ENCODE data around the gene ABCC9.

The ABCC9 gene

DNA sequence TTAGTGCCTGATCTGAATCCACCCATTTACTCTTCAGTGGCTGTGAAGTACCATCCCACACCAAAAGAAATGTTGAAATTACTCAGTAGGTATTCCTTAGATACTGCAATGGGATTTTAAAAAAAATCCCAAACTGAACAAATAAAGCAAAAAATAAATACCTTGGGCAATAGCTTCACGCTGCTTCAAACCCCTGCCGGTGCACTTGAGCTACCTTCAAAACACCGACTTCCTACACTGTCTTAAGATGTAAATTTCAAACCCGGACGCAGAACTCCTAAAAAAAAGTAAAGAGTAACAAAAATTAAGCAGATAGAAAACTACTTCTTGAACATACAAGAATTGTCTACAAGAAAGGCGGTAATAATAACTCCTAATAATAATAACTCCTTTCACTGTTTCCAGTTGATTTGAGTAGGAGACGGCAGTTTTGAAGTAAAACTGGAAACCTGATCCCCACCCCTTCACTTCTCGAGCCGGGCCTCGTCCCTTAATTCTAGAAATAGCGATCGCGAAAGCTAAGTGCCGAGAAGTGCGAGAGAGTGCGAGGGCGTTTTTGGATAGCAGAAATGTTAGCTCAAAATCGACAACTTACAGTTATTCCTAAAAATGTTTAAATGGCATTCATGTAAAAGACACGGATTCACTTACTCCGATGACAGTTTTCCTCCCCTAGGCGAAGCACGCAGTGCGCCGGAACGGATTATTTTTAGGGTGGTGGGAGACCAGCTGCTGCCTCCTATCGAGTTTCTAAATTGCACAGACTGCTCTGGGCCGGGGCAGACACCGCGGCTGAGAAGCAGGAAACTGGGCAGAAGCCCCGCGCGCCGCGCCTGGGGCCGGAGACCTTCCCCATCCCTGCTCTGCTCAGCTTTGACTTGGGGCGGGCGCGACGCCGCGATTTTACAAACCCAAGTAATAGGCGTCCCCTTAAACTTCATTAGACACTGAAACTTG lies at the start of gene ABCC9:
TSS of gene ABCC9 (minus strand) at position 878 of the 957 bp plus-strand sequence. CDS start 4,752 bp downstream, outside the sequence.
- Histone ChIP-seq H3K4me1 (ENCODE audit: control insufficient read depth, insufficient read depth, low read length) (peaks cover 13% of the 10 kb centered on the region), H3K27me3 (replicated peaks; ENCODE audit: control insufficient read depth, insufficient read depth, low read length) (no peaks in the 10 kb centered on the region), H3K9me3 (ENCODE audit: control insufficient read depth, low read length) (no peaks in the 10 kb centered on the region), H3K36me3 (ENCODE audit: control insufficient read depth, insufficient read depth, low read length, severe bottlenecking) (peaks cover 5% of the 10 kb centered on the region), H3K4me3 (ENCODE audit: low read length) (peak within 1 kb of the TSS; percentile 84), H3K9ac (ENCODE audit: low read length) (peak within 1 kb of the TSS; percentile 87)
- peak; percentile 73 for DNase-seq (ENCODE audit: low read depth)

- Histone ChIP-seq H3K4me3 (ENCODE audit: low read length) (no peak overlapping the region), H3K9me3 (ENCODE audit: control insufficient read depth, low read length) (no peaks in the 10 kb centered on the region), H3K27me3 (replicated peaks; ENCODE audit: control insufficient read depth, insufficient read depth, low read length) (no peaks in the 10 kb centered on the region), H3K9ac (ENCODE audit: low read length) (no peak overlapping the region), H3K4me1 (ENCODE audit: control insufficient read depth, insufficient read depth, low read length) (peaks cover 6% of the 10 kb centered on the region), H3K36me3 (ENCODE audit: control insufficient read depth, insufficient read depth, low read length, severe bottlenecking) (no peaks in the 10 kb centered on the region)
- DNase-seq (ENCODE audit: low read depth): peak; percentile 79
These were observed 48.7 kb upstream of the ABCC9 start for GRCh38 chr12:21989819-21990412.

DNA sequence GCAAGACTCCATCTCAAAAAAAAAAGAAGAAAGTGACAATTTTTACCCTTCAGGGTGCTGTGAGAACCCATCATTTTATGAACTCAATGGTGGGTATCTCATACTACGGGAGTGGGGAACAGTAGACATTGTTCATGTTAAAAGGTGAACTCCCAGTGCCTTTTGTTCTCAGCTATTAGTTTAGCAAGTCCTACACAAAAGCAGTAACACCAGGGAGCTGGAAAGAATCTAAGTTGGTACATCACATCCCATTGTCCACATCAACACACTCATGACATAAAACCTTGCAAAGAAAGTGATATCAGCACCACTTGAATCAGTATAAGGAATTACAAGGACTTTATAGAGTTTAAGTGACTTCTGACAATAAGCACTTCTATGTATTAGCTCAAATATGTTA lies 47.4 kb upstream of the ABCC9 start:
- Histone ChIP-seq H3K4me3 (ENCODE audit: low read length) (no peak overlapping the region), H3K4me1 (ENCODE audit: control insufficient read depth, insufficient read depth, low read length) (peaks cover 6% of the 10 kb centered on the region), H3K9ac (ENCODE audit: low read length) (no peak overlapping the region), H3K27me3 (replicated peaks; ENCODE audit: control insufficient read depth, insufficient read depth, low read length) (no peaks in the 10 kb centered on the region), H3K36me3 (ENCODE audit: control insufficient read depth, insufficient read depth, low read length, severe bottlenecking) (no peaks in the 10 kb centered on the region), H3K9me3 (ENCODE audit: control insufficient read depth, low read length) (no peaks in the 10 kb centered on the region)
- DNase-seq (ENCODE audit: low read depth): no peak

DNA sequence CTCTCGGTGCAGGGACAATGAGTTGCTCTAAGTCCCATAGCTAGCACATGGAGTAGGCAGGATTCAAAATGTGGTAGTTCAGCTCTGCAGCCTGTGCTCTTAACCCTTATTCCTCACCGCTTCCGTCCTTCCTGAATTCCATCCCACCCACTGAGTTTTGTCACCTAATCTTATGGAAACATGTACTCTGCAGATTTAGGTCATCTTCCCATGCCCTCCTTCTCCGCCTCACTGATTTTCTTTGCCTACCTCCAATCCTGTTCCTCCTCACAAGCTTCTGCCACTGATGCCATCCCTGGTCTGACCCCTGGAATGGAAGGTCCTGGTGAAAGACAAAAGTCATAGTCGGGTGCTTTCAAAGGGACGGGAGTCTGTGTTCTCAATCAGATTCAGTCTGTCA lies 46.5 kb upstream of the ABCC9 start:
- no peak for DNase-seq (ENCODE audit: low read depth)
- H3K9ac ChIP-seq (ENCODE audit: low read length): no peak overlapping the region
- no peak overlapping the region for H3K4me3 ChIP-seq (ENCODE audit: low read length)
- H3K27me3 ChIP-seq (replicated peaks; ENCODE audit: control insufficient read depth, insufficient read depth, low read length): no peaks in the 10 kb centered on the region
- no peaks in the 10 kb centered on the region for H3K9me3 ChIP-seq (ENCODE audit: control insufficient read depth, low read length)
- H3K36me3 ChIP-seq (ENCODE audit: control insufficient read depth, insufficient read depth, low read length, severe bottlenecking): no peaks in the 10 kb centered on the region
- H3K4me1 ChIP-seq (ENCODE audit: control insufficient read depth, insufficient read depth, low read length): peaks cover 9% of the 10 kb centered on the region

- Histone ChIP-seq H3K36me3 (ENCODE audit: control insufficient read depth, insufficient read depth, low read length, severe bottlenecking) (no peaks in the 10 kb centered on the region), H3K9me3 (ENCODE audit: control insufficient read depth, low read length) (no peaks in the 10 kb centered on the region), H3K4me3 (ENCODE audit: low read length) (no peak overlapping the region), H3K27me3 (replicated peaks; ENCODE audit: control insufficient read depth, insufficient read depth, low read length) (no peaks in the 10 kb centered on the region), H3K4me1 (ENCODE audit: control insufficient read depth, insufficient read depth, low read length) (peaks cover 9% of the 10 kb centered on the region), H3K9ac (ENCODE audit: low read length) (no peak overlapping the region)
- no peak for DNase-seq (ENCODE audit: low read depth)
These were observed 43.9 kb upstream of the ABCC9 start for GRCh38 chr12:21985155-21985554.

GRCh38 chr12:21984375-21984774 lies 43.1 kb upstream of the ABCC9 start:
- Histone ChIP-seq H3K27me3 (replicated peaks; ENCODE audit: control insufficient read depth, insufficient read depth, low read length) (no peaks in the 10 kb centered on the region), H3K36me3 (ENCODE audit: control insufficient read depth, insufficient read depth, low read length, severe bottlenecking) (no peaks in the 10 kb centered on the region), H3K9me3 (ENCODE audit: control insufficient read depth, low read length) (no peaks in the 10 kb centered on the region), H3K4me1 (ENCODE audit: control insufficient read depth, insufficient read depth, low read length) (peaks cover 5% of the 10 kb centered on the region), H3K9ac (ENCODE audit: low read length) (no peak overlapping the region), H3K4me3 (ENCODE audit: low read length) (no peak overlapping the region)
- no peak for DNase-seq (ENCODE audit: low read depth)

GRCh38 chr12:21983095-21983494 lies 41.9 kb upstream of the ABCC9 start:
- H3K36me3 ChIP-seq (ENCODE audit: control insufficient read depth, insufficient read depth, low read length, severe bottlenecking): no peaks in the 10 kb centered on the region
- H3K27me3 ChIP-seq (replicated peaks; ENCODE audit: control insufficient read depth, insufficient read depth, low read length): no peaks in the 10 kb centered on the region
- H3K4me1 ChIP-seq (ENCODE audit: control insufficient read depth, insufficient read depth, low read length): peaks cover 3% of the 10 kb centered on the region
- H3K4me3 ChIP-seq (ENCODE audit: low read length): no peak overlapping the region
- no peak for DNase-seq (ENCODE audit: low read depth)
- no peak overlapping the region for H3K9ac ChIP-seq (ENCODE audit: low read length)
- no peaks in the 10 kb centered on the region for H3K9me3 ChIP-seq (ENCODE audit: control insufficient read depth, low read length)

- no peak overlapping the region for H3K9ac ChIP-seq (ENCODE audit: low read length)
- H3K9me3 ChIP-seq (ENCODE audit: control insufficient read depth, low read length): no peaks in the 10 kb centered on the region
- H3K4me1 ChIP-seq (ENCODE audit: control insufficient read depth, insufficient read depth, low read length): peaks cover 3% of the 10 kb centered on the region
- H3K27me3 ChIP-seq (replicated peaks; ENCODE audit: control insufficient read depth, insufficient read depth, low read length): no peaks in the 10 kb centered on the region
- H3K4me3 ChIP-seq (ENCODE audit: low read length): no peak overlapping the region
- H3K36me3 ChIP-seq (ENCODE audit: control insufficient read depth, insufficient read depth, low read length, severe bottlenecking): no peaks in the 10 kb centered on the region
- DNase-seq (ENCODE audit: low read depth): no peak
These were observed 39.3 kb upstream of the ABCC9 start for GRCh38 chr12:21980544-21980943.

GRCh38 chr12:21975293-21975692 lies 34.1 kb upstream of the ABCC9 start:
- no peaks in the 10 kb centered on the region for H3K27me3 ChIP-seq (replicated peaks; ENCODE audit: control insufficient read depth, insufficient read depth, low read length)
- H3K4me3 ChIP-seq (ENCODE audit: low read length): no peak overlapping the region
- no peak for DNase-seq (ENCODE audit: low read depth)
- H3K36me3 ChIP-seq (ENCODE audit: control insufficient read depth, insufficient read depth, low read length, severe bottlenecking): no peaks in the 10 kb centered on the region
- H3K9ac ChIP-seq (ENCODE audit: low read length): no peak overlapping the region
- no peaks in the 10 kb centered on the region for H3K9me3 ChIP-seq (ENCODE audit: control insufficient read depth, low read length)
- peaks cover 15% of the 10 kb centered on the region for H3K4me1 ChIP-seq (ENCODE audit: control insufficient read depth, insufficient read depth, low read length)

GRCh38 chr12:21973221-21973620 lies 32.0 kb upstream of the ABCC9 start:
- Histone ChIP-seq H3K4me1 (ENCODE audit: control insufficient read depth, insufficient read depth, low read length) (peaks cover 15% of the 10 kb centered on the region), H3K27me3 (replicated peaks; ENCODE audit: control insufficient read depth, insufficient read depth, low read length) (no peaks in the 10 kb centered on the region), H3K9me3 (ENCODE audit: control insufficient read depth, low read length) (no peaks in the 10 kb centered on the region), H3K4me3 (ENCODE audit: low read length) (no peak overlapping the region), H3K36me3 (ENCODE audit: control insufficient read depth, insufficient read depth, low read length, severe bottlenecking) (no peaks in the 10 kb centered on the region), H3K9ac (ENCODE audit: low read length) (no peak overlapping the region)
- no peak for DNase-seq (ENCODE audit: low read depth)

DNA sequence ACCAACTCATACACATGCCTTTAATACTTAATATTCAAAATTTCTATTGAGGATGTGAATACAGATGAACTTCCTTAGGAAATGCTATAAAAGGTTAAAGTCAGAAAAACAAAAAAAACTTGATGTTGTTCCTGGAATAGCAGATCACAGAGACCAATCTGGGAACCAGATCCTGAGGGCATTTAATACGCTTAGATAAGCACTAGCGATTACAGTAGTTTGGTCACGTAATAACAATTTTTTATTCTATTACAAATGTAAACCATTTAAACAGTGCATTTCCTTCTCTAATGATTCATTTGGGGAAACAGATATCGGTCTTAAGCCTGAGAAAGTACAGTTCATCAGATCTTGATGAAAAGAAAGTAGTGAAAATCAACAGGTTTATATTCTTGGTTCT lies 30.8 kb upstream of the ABCC9 start:
- no peaks in the 10 kb centered on the region for H3K36me3 ChIP-seq (ENCODE audit: control insufficient read depth, insufficient read depth, low read length, severe bottlenecking)
- peak overlapping the region; percentile 24 for H3K4me3 ChIP-seq (ENCODE audit: low read length)
- H3K4me1 ChIP-seq (ENCODE audit: control insufficient read depth, insufficient read depth, low read length): peaks cover 15% of the 10 kb centered on the region
- DNase-seq (ENCODE audit: low read depth): no peak
- H3K9ac ChIP-seq (ENCODE audit: low read length): no peak overlapping the region
- H3K9me3 ChIP-seq (ENCODE audit: control insufficient read depth, low read length): no peaks in the 10 kb centered on the region
- no peaks in the 10 kb centered on the region for H3K27me3 ChIP-seq (replicated peaks; ENCODE audit: control insufficient read depth, insufficient read depth, low read length)
